Loucy (cell line): Measurements from ENCODE around the gene PAX7.

Source experiments
- CTCF ChIP-seq: fragments of 200-600 bp; sonication (generic); conservative IDR thresholded peaks from 2 replicates; pipeline ENCODE4 v1.5.1; 2014; ENCODE audit warnings: mild to moderate bottlenecking, antibody characterized with exemption, low read length
- EZH2phosphoT487 ChIP-seq: fragments of 200-600 bp; IDR thresholded peaks from 2 replicates; pipeline ENCODE4 v1.6.1; 2018; ENCODE audit warnings: antibody characterized with exemption, mild to moderate bottlenecking, moderate library complexity, borderline replicate concordance

- TF ChIP-seq CTCF (no peak), EZH2phosphoT487 (no peak)
These were observed 39.6 kb downstream of the PAX7 start for GRCh38 chr1:18670121-18670867.
